HL-60/S4 treated with phorbol 12-myristate 13-acetate at 8.2 ng/mL for 4 days and 3 days (cell line): ENCODE data around the gene APOBEC4.

Source experiments
- in situ Hi-C: fragments of 300-500 bp; cut with MboI; formaldehyde crosslinking; loops from 2 replicates; pipeline ENCODE4 v1.15.0; 2022; ENCODE audit warnings: low sequenced_read_pairs

Gene APOBEC4

DNA sequence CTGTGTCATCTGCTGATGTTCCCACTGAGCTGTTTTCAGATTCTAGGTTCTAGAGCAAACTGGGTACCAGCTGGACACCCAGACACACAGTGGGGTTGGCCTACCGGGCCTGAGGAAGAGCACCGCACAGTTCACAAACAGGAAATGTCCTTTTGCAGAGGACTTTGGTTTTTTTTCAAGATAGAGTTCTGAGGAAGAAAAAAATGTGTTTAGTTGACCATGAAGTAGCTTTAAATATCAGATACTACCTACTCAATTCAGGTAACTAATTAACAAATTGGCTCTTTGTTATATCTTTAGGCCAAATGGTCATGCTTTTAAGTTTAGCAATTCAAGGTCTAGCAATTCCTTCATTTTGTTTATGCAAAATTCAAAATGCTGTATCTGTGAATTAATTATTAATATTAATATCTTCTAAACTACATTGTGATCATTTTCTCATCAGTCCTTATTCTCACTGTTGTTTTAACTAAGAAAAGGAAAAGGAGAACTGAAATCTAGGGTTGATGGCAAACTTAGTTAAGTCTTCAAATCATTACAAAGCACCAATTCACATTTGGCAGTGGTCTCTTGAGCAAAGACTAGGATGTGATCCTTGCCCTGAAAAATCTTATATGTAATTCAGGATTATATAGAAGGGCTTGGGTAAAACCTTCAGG lies 45.7 kb downstream of the APOBEC4 start:
- in situ Hi-C loops, result no loop called here

DNA sequence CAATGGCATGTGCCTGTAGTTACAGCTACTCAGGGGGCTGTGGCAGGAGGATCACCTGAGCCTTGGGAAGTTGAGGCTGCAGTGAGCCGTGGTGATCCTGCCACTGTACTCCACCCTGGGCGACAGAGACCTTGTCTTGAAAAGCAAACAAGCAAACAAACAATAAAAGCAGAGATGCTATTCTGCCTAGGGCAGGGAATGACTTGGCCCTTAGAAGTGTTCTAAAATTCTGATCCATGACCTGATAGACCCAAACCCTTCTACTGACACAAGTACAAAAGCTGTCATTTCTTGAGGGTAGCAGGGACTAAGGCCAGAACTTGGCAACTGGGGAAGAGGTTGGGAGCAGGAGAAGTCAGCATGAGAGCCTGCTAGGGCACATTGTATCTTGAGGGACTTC lies 47.2 kb downstream of the APOBEC4 start:
- in situ Hi-C loops, result no loop called here

DNA sequence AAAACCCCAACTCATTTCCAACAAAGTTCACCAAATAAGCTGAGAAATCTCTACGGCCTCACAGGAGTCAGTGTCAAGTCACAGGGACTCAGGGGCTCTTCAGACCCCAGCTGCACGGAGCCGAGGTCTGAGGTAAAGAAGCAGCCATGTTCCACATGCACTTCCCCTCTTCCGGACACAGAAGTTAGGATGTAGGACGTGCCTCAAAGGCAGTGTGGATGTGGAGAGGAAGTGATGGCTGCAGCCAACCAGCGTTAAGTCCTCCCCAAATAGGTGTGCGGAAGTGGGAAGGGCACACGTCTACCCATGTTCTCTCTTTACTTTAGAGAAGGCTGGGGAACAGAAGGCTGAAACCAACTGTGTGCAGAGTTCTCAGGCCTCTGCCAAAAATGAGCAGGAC lies 48.3 kb downstream of the APOBEC4 start:
- in situ Hi-C loops, result no loop called here

DNA sequence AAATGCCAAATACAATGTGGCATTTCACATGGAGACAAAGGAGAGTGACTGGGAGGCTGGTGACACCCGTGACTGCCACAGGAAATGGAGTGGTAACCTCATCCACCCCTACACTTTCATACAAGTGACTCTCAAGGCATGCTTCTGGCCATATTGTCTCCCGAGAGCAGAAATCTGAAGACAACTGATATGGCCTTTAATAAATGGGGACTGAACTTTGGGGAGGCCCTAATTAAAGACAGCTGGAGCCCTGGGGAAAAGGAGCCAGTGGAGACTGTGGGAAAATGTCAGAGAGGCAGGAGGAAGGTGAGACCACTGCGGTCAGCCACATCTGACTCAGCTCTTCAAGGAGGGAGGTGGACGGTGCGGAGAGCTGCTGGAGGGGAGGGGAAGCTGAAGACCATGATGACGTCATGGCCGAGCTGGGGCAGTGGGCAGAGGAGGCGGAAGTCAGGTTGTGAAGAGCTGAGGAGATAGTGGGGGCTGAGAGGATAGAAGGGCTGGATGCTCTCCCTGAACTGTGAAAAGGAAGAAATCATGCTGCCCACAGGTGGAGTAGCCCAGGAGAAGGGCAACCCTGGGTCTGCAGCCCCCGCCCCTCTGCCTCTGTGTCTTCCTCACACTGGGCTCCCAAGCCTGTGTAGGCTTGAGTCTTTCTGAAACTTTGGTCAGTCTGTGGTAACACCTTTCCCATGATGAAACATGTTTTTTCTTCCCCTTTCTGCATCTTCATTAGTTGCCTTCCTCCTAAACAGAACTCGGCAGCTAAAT lies 48.9 kb downstream of the APOBEC4 start:
- in situ Hi-C loops, result no loop called here

DNA sequence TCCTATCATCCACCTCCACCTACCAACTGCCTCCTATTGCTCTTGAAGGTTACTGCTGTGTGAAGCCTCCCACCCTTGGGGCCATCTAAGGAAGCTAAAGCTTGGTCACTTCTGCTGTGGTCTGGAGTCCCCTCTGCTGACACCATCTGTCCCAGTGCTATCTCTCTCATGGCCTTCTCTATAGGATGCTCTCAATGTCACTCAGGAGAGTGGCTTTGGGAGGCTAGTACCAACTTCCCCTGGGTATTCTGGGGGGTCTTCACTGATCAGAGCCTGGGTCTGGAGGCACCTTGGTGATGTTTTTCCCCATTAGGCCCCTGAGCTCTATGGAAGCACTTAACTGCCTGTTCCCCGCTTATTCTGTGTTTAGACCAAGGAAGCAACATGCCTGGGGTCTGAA lies 50.6 kb downstream of the APOBEC4 start:
- in situ Hi-C loops, result no loop called here

DNA sequence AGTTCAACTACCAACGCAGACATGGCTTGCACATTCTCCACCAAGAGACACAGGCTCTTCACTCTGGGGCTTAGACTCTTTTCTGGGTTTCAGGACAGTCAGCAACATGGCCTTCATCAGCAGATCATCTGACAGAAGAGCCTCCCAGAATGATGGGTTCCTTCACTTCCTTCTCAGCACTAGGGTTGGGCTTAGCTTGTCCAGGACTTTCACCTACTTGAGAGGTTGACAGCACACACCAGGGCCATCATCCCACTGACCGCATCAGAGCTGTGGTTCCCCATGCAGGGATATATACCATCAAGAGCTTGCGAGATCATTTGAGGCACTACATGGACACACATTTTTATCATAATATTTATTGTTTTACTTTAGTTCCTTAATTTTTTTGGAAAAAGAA lies 52.5 kb downstream of the APOBEC4 start:
- in situ Hi-C loops, result no loop called here

DNA sequence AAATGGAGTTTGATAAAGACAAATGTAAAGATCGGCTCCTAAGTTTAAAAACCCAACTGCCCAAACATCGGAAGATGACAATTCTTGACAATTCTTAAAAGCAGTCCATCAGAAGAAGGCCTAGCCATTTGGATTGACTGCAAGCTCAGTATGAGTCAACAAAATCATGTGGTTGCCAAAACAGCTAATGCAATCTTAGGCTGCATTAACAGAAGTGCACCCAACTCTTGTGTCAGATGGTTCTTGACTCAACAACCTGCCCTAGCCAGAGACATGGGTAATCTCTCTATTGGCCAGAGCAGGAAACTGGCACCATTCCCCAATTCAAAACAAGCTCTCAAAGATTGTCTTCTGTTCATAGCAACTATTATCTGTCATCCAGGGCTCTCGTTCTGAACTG lies 53.0 kb downstream of the APOBEC4 start:
- in situ Hi-C loops, result no loop called here

DNA sequence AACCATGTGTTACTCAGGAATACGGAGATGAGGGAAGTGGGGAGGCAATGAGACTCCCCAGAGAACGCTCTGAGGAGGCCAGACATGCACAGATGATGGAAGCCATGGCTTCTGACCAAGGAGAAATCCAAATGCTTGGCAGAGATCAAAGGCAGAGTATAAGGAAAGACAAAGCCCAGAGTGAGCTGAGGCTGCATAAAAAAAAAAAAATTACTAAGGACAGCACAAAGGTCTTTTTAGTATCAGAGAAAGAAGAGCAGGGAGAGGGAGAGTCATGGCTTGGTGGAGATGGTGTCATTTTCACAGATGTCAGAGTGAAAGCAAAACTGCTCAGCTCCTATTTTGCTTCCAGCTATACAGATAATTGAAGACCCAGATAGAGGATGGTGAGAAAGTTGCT lies 54.7 kb downstream of the APOBEC4 start:
- in situ Hi-C loops, result no loop called here

DNA sequence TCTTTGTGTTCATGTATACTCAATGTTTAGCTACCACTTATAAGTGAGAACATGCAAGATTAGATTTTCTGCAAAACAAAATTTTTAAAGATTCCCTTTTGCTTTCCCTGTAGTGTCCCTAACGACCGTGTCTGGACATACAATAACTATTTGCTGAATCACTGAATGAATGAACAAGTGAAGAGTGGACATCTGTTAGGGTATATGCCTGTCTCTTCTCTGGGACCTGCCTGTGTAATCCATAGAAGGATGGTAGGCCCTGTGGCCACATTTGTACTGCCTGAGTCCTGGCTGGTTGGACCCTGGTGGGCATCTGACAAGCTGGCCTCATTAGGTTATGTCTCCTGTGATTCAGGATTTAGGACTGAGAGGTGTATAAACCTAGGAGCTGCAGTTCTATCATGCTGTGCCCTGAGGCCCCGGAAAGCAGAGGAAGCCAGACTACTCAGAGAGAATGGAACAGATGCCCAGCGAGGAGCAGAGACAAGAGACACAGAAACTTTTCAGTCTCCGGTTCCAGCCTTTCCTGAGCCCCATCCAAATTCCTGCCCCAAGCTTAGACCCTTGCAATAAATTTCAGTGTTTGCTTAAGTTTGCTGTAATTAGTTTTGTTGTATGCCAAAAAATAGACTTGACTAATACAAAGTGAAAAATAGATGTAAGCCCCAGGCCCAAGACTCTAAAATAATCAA lies 55.3 kb downstream of the APOBEC4 start:
- in situ Hi-C loops, result no loop called here

DNA sequence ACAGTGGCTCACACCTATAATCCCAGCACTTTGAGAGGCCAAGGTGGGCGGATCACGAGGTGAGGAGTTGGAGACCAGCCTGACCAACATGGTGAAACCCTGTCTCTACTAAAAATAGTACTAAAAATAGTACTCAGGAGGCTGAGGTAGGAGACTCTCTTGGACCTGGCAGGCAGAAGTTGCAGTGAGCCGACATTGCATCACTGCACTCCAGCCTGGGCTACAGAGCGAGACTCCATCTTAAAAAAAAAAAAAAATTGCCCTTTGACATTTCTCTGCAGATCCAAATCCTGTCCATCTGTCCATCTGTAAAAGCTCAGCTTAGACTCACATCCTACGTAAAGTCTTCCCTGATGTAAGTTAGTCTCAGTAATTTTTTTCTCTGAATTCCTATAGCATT lies 56.6 kb downstream of the APOBEC4 start:
- in situ Hi-C loops, result no loop called here
